Cardiac fibroblast (primary cell): ENCODE measurements around the gene RAPGEF3.

Experiments
- DNase-seq, 2 donors: peaks; one replicate each; pipeline versions ENCODE4 v3.0.0 to v3.0.0-alpha.2; 2010; ENCODE audit warnings: low read depth in 2 of 2
- H3K4me3 ChIP-seq, 2 donors: replicated peaks in 1 of 2; 1 replicate in 1 of 2; 2 replicates in 1 of 2; pipeline ENCODE4 v1.5.1; 2011; ENCODE audit warnings: low read depth in 2 of 2, low read length in 2 of 2, mild to moderate bottlenecking in 2 of 2, moderate library complexity in 1 of 2
- CTCF ChIP-seq: IDR thresholded peaks from one replicate; pipeline ENCODE4 v1.5.1; 2011; ENCODE audit warnings: low read depth, mild to moderate bottlenecking, low read length, inconsistent platforms

RAPGEF3 gene

GRCh38 chr12:47776471-47777143 is 17.9 kb upstream of the RAPGEF3 start:
- TF ChIP-seq CTCF: no peak
- H3K4me3 ChIP-seq: no peak overlapping the region

GRCh38 chr12:47775100-47775911 is 16.6 kb upstream of the RAPGEF3 start:
- peak; percentile 58 to 60 for DNase-seq

More at GRCh38 chr12:47776471-47777143, 17.9 kb upstream of the RAPGEF3 start:
- peak; percentile 66 to 67 for DNase-seq

GRCh38 chr12:47774663-47775062 is 16.0 kb upstream of the RAPGEF3 start:
- no peak for DNase-seq
- TF ChIP-seq CTCF: no peak
- no peak overlapping the region for H3K4me3 ChIP-seq

More at GRCh38 chr12:47775100-47775911, 16.6 kb upstream of the RAPGEF3 start:
- H3K4me3 ChIP-seq: no peak overlapping the region
- no peak for TF ChIP-seq CTCF

GRCh38 chr12:47773858-47774580 is 15.3 kb upstream of the RAPGEF3 start:
- TF ChIP-seq CTCF: no peak
- peak overlapping the region; percentile 63 to 64 for H3K4me3 ChIP-seq
- no peak for DNase-seq

GRCh38 chr12:47773062-47773857 is 14.6 kb upstream of the RAPGEF3 start, which contains the start of gene SLC48A1:
TSS of gene SLC48A1 (plus strand) at chr12:47773238. CDS start at chr12:47773305, 67 bp downstream.
- DNase-seq: peak; percentile 48 to 64
- H3K4me3 ChIP-seq: peak within 1 kb of the TSS; percentile 63 to 64

More at GRCh38 chr12:47773062-47773857, 14.6 kb upstream of the RAPGEF3 start, which contains the start of gene SLC48A1:
- peak; percentile 20 for TF ChIP-seq CTCF
